ENCODE results near the gene GSTO2. TPM values are rescaled to one million over a fixed set of nuclear protein-coding genes. Genes with fewer than 3 reads are reported as not detected.
A peak's percentile ranks its signal among the peaks of the same experiment; 100 is the strongest.

GSTO2 gene
- total and polyA plus RNA-seq, 2 of the 13 experiments (the other 11 are each of a cell fraction or from before 2014, with no cell fraction given), result 2.1 to 7.9 TPM

DNA sequence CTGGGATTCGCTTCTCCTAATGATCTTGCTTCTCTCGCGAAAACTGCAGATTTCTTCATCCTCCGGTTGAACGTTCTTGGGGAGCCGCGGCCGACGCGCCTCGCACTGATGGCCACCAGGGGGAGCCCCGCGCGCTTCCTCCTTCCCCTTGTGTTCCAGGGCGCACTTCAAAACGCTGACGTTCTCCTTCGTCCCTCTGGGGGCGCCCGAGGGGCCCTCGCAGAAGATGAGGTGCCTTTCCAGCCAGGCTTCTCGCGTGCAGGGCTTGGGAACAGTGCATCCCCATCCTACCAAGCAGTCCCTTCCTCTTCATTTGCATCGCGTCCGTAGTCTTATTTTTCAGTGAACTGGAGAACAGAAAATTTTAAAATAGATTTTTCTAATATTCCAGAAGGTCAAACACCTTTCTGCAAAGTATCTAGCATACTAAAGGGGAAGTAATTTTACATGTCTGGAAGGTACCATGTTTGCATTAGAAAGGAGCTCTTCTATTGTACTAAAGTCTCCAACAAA, 22.5 kb downstream of the GSTO2 start (continued):
- TF ChIP-seq ESRRA (CRISPR knock-in tag; IDR thresholded peaks at IDR 0.05; ENCODE audit: low read depth), result no peak
- TF ChIP-seq ZFAT (CRISPR knock-in tag; conservative IDR thresholded peaks at IDR 0.05), result no peak
- TF ChIP-seq SPEN (CRISPR knock-in tag; IDR thresholded peaks at IDR 0.05; ENCODE audit: low read depth), result no peak
- TF ChIP-seq KDM5B (CRISPR knock-in tag; IDR thresholded peaks at IDR 0.05; ENCODE audit: borderline replicate concordance), result peak; percentile 41; the same call in 1 of the 2 replicates
- no peak for TF ChIP-seq ATF1 (CRISPR knock-in tag; IDR thresholded peaks at IDR 0.05)
- no peak for TF ChIP-seq HCFC1 (IDR thresholded peaks at IDR 0.05; ENCODE audit: low read depth, low read length)
- TF ChIP-seq, protein P1, sequence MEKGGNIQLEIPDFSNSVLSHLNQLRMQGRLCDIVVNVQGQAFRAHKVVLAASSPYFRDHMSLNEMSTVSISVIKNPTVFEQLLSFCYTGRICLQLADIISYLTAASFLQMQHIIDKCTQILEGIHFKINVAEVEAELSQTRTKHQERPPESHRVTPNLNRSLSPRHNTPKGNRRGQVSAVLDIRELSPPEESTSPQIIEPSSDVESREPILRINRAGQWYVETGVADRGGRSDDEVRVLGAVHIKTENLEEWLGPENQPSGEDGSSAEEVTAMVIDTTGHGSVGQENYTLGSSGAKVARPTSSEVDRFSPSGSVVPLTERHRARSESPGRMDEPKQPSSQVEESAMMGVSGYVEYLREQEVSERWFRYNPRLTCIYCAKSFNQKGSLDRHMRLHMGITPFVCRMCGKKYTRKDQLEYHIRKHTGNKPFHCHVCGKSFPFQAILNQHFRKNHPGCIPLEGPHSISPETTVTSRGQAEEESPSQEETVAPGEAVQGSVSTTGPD (CRISPR knock-in tag; IDR thresholded peaks at IDR 0.05), result no peak
- no peak for TF ChIP-seq ZNF530 (CRISPR knock-in tag; IDR thresholded peaks at IDR 0.05; ENCODE audit: low read depth)
- 0 out of 2 replicates have a peak, but pooled peaks have one; percentile 50 for TF ChIP-seq HMGXB3 (CRISPR knock-in tag; IDR thresholded peaks at IDR 0.05; ENCODE audit: borderline replicate concordance)
- peak; percentile 55 for TF ChIP-seq U2AF1 (optimal IDR thresholded peaks at IDR 0.05; ENCODE audit: low read depth, low read length)
- TF ChIP-seq, protein P2, sequence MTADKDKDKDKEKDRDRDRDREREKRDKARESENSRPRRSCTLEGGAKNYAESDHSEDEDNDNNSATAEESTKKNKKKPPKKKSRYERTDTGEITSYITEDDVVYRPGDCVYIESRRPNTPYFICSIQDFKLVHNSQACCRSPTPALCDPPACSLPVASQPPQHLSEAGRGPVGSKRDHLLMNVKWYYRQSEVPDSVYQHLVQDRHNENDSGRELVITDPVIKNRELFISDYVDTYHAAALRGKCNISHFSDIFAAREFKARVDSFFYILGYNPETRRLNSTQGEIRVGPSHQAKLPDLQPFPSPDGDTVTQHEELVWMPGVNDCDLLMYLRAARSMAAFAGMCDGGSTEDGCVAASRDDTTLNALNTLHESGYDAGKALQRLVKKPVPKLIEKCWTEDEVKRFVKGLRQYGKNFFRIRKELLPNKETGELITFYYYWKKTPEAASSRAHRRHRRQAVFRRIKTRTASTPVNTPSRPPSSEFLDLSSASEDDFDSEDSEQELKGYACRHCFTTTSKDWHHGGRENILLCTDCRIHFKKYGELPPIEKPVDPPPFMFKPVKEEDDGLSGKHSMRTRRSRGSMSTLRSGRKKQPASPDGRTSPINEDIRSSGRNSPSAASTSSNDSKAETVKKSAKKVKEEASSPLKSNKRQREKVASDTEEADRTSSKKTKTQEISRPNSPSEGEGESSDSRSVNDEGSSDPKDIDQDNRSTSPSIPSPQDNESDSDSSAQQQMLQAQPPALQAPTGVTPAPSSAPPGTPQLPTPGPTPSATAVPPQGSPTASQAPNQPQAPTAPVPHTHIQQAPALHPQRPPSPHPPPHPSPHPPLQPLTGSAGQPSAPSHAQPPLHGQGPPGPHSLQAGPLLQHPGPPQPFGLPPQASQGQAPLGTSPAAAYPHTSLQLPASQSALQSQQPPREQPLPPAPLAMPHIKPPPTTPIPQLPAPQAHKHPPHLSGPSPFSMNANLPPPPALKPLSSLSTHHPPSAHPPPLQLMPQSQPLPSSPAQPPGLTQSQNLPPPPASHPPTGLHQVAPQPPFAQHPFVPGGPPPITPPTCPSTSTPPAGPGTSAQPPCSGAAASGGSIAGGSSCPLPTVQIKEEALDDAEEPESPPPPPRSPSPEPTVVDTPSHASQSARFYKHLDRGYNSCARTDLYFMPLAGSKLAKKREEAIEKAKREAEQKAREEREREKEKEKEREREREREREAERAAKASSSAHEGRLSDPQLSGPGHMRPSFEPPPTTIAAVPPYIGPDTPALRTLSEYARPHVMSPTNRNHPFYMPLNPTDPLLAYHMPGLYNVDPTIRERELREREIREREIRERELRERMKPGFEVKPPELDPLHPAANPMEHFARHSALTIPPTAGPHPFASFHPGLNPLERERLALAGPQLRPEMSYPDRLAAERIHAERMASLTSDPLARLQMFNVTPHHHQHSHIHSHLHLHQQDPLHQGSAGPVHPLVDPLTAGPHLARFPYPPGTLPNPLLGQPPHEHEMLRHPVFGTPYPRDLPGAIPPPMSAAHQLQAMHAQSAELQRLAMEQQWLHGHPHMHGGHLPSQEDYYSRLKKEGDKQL (CRISPR knock-in tag; IDR thresholded peaks at IDR 0.05; ENCODE audit: low read depth), result no peak
- no peak for TF ChIP-seq ZNF367 (CRISPR knock-in tag; IDR thresholded peaks at IDR 0.05; ENCODE audit: borderline replicate concordance)
- TF ChIP-seq SUZ12 (IDR thresholded peaks at IDR 0.05; ENCODE audit: low read depth, low read length), result no peak
- TF ChIP-seq ISL2 (CRISPR knock-in tag; IDR thresholded peaks at IDR 0.05), result peak; percentile 52; the same call in 1 of the 2 replicates
- no peak for TF ChIP-seq NRL (CRISPR knock-in tag; IDR thresholded peaks at IDR 0.05; ENCODE audit: borderline replicate concordance)
- TF ChIP-seq RNF2 (conservative IDR thresholded peaks at IDR 0.05; ENCODE audit: low read depth), result no peak
- TF ChIP-seq ZNF180 (CRISPR knock-in tag; IDR thresholded peaks at IDR 0.05; ENCODE audit: borderline replicate concordance, low read depth), result no peak
- no peak for TF ChIP-seq ZNF543 (CRISPR knock-in tag; IDR thresholded peaks at IDR 0.05)
- TF ChIP-seq ZNF337 (CRISPR knock-in tag; IDR thresholded peaks at IDR 0.05; ENCODE audit: borderline replicate concordance, low read depth), result no peak
- no peak for TF ChIP-seq PRMT3 (CRISPR knock-in tag; IDR thresholded peaks at IDR 0.05; ENCODE audit: borderline replicate concordance, low read depth)

Measured in HepG2 (cell line).